HepG2 (cell line): ENCODE measurements around the gene CAGE1. TPM values are rescaled to one million over a fixed set of nuclear protein-coding genes. Genes with fewer than 3 reads are reported as not detected.

Source experiments
- FOXJ3 ChIP-seq: sonication (generic); formaldehyde crosslinking; IDR thresholded peaks from 2 replicates; pipeline ENCODE4 v1.4.0; 2020; ENCODE audit warnings: missing genetic modification reagents, mild to moderate bottlenecking, borderline replicate concordance
- FOXO1 ChIP-seq: sonication (generic); formaldehyde crosslinking; IDR thresholded peaks from 2 replicates; pipeline ENCODE4 v1.4.0; 2020; ENCODE audit warnings: missing genetic modification reagents
- HNRNPLL ChIP-seq: fragments of 200-400 bp; formaldehyde crosslinking; IDR thresholded peaks from 2 replicates; pipeline ENCODE4 v1.6.1; 2017; ENCODE audit warnings: mild to moderate bottlenecking, low read depth, low read length; ENCODE audit not compliant: poor library complexity, severe bottlenecking
- NRL ChIP-seq: sonication (generic); formaldehyde crosslinking; IDR thresholded peaks from 2 replicates; pipeline ENCODE4 v1.5.0; 2020; ENCODE audit warnings: missing genetic modification reagents, mild to moderate bottlenecking, moderate library complexity, borderline replicate concordance
- PAWR ChIP-seq: sonication (generic); formaldehyde crosslinking; IDR thresholded peaks from 2 replicates; pipeline ENCODE4 v1.4.0; 2020; ENCODE audit warnings: missing genetic modification reagents, mild to moderate bottlenecking, borderline replicate concordance
- RNF2 ChIP-seq: fragments of 450-650 bp; conservative IDR thresholded peaks from 2 replicates; pipeline ENCODE4 v1.6.1; 2016; ENCODE audit warnings: low read depth
- SMYD3 ChIP-seq: sonication (generic); formaldehyde crosslinking; IDR thresholded peaks from 2 replicates; pipeline ENCODE4 v1.8.1; 2023; ENCODE audit warnings: mild to moderate bottlenecking, missing genetic modification reagents
- XBP1 ChIP-seq: sonication (generic); formaldehyde crosslinking; IDR thresholded peaks from 2 replicates; pipeline ENCODE4 v1.5.0; 2020; ENCODE audit warnings: missing genetic modification reagents
- ZNF205 ChIP-seq: IDR thresholded peaks from 2 replicates; pipeline ENCODE4 v1.6.1; 2018; ENCODE audit warnings: missing biosample characterization, missing genetic modification reagents
- ZNF276 ChIP-seq: sonication (generic); formaldehyde crosslinking; IDR thresholded peaks from 2 replicates; pipeline ENCODE4 v1.4.0; 2020; ENCODE audit warnings: mild to moderate bottlenecking, low read depth, missing genetic modification reagents
- polyA plus RNA-seq, 8 experiments: library from polyadenylated mRNA; depleted of rRNA in 3 of 8; stranded (reverse) in 7 of 8; unstranded in 1 of 8; fragments of >200 nt; fragmentation: Illumina TruSeq in 4 of 8; extraction: Trizol in 4 of 8; gene quantifications; 2 replicates each; pipeline versions ENCODE4 v1.2.1 to v1.2.3, GENCODE V29; 2011 to 2016; ENCODE audit warnings: low read depth in 4 of 8, missing spikeins in 1 of 8, mixed read lengths in 1 of 8; ENCODE audit not compliant: insufficient read depth in 1 of 8
- total RNA-seq, 5 experiments: library from RNA; depleted of rRNA; stranded (reverse); fragments of >200 nt; fragmentation: Illumina TruSeq; extraction: Trizol; gene quantifications; 2 replicates each; pipeline ENCODE4 v1.2.3, GENCODE V29; 2016; ENCODE audit warnings: low read depth in 1 of 5
- TF ChIP-seq, protein P1 (sequence below): IDR thresholded peaks from 2 replicates; pipeline ENCODE4 v1.6.1; 2016; ENCODE audit warnings: missing compliant biosample characterization, missing genetic modification reagents, borderline replicate concordance

Gene CAGE1
- total and polyA plus RNA-seq, 2 of the 13 experiments (the other 11 are each of a cell fraction or from before 2014, with no cell fraction given) = 0.03 to 0.15 TPM

GRCh38 chr6:7432391-7433120 is 43.0 kb upstream of the CAGE1 start (continued):
- TF ChIP-seq ZNF276 (0 out of 2 replicates have a peak, but pooled peaks have one; percentile 24), HNRNPLL (no peak), RNF2 (peak; percentile 54; the same call in 1 of the 2 replicates), XBP1 (CRISPR knock-in tag) (0 out of 2 replicates have a peak, but pooled peaks have one; percentile 17), PAWR (CRISPR knock-in tag) (0 out of 2 replicates have a peak, but pooled peaks have one; percentile 4), ZNF205 (CRISPR knock-in tag) (0 out of 2 replicates have a peak, but pooled peaks have one; percentile 8), SMYD3 (peak; percentile 5; the same call in 1 of the 2 replicates), FOXO1 (CRISPR knock-in tag) (no peak), NRL (CRISPR knock-in tag) (peak; percentile 58), FOXJ3 (CRISPR knock-in tag) (0 out of 2 replicates have a peak, but pooled peaks have one; percentile 6)
- TF ChIP-seq, protein P1, sequence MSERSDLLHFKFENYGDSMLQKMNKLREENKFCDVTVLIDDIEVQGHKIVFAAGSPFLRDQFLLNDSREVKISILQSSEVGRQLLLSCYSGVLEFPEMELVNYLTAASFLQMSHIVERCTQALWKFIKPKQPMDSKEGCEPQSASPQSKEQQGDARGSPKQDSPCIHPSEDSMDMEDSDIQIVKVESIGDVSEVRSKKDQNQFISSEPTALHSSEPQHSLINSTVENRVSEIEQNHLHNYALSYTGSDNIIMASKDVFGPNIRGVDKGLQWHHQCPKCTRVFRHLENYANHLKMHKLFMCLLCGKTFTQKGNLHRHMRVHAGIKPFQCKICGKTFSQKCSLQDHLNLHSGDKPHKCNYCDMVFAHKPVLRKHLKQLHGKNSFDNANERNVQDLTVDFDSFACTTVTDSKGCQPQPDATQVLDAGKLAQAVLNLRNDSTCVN (CRISPR knock-in tag) = peak; percentile 90
